UCSD-AML1 (cell line): ENCODE data around the gene RETREG1.
"Not testable (repeated sequence)": the region's sequence is repeated elsewhere in the genome, so short reads cannot be mapped to it uniquely, and the experiment has no call there.

Experiments used
- DNase-seq: peaks from one replicate; lab custom pipeline; 2025; ENCODE audit not compliant: unreplicated experiment; lab: John Stamatoyannopoulos, UW

Gene RETREG1

DNA sequence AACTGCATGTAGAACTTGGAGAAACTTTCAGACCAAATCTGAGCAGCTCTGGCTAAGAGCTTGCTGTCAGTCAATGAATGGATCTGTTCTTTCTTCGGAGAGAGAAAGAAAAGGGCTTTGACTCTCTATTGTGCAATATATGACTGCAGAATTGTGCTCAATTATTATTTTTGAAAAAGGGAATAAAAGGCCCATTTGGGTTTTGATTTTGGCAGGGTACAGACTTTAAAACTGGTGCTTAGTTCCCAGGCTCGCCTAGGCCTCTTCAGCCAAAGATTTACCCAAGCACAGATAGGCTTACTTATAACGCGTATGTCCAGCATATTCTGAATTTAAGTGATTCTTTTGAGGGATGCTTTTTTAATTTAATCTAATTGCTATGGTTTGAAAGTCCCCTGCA lies 59.3 kb downstream of the RETREG1 start:
- DNase-seq, result no peak

DNA sequence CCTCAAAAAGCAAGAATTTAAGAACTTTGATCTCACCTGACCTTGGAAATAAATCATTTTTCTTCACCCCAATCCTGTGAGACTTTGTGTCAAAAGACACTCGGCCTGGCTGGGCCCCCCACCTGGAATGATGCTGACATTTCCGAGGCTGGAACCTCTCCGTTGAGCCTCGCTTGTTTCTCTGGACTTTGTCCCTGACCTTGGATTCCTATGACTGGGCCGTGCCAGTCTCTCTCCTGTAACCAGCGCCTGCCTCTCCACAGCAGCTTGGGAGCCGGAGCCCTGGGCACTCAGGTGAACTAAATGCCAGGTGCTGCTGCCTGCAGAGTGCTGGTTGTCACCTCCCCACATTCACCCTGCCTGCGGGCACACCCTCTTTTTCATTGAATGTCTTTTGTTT lies 62.7 kb downstream of the RETREG1 start:
- no peak for DNase-seq

DNA sequence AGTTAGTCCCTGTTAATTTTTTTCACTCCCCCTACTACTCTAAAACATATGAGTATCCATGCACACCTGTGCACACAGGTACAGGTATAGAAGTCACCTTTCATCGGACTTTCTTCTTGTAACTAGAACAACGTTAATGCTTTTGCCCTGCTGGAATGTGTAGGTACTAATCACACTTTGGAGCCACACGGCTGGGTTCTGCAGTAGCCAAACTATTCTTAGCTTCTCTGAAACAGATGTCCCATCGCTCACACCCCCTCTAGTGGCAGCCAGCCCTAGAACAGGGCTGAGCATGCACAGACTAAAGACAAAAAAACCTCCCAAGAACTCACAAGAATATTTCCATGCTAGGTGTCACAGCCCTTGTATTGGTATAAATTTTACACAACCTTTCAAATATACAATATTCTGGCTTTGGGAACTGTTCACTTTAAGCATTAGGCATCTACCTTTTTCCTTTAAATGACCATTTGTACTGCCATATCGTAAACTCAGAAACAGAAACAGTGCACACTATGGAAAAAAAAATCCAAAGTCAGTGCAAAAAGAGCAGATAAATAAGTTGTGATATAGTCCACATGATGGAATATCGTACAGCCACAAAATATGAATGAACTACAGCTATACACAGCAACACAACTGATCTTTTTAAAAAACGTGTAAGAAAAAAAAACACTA lies 64.0 kb downstream of the RETREG1 start:
- DNase-seq, result peak; percentile 38

DNA sequence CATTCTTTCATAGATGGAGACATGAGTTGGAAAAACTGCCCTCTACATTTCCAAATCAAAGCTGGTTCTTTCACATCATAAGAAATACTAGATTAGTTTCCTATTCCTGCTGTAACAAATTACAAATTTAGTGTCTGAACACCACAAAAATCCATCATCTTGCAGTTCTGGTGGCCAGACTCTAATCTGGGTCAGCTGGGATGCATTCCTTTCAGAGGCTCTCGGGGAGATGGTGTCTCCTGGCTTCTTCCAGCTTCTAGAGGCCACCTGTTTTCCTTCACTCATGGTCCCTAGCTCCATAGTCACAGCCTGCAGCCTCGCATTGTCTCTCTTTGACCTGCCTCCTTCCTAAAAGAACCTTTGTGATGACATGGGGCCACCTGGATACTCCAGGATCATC lies 65.2 kb downstream of the RETREG1 start:
- no peak for DNase-seq

DNA sequence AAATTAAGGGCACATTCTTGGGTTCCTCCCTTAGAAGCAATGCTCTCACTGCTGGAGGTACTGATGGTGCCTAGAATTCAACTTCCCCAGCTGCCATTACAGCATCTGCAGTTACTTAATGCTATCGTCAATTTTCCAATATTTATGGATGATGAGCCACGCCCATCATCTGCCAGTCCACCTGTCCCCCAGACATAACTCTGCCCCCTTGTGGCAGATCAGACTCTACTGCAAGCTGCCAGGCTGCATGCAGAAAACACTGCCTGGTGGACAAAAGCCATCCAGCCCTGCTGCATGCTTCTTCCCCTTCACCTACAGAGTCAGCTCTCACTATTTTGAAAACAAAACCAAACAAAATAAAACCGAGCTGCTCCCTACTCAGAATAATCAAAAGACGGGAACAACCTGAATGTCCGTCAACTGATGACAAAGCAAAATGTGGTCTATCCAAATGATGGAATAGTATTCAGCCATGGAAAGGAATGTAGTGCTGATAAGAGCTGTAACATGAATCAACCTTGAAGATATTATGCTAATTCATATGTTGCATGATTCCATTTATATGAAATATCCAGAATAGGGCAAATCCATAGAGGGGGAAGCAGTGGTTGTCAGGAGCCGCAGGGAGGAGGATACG lies 66.4 kb downstream of the RETREG1 start:
- DNase-seq, result peak; percentile 20

DNA sequence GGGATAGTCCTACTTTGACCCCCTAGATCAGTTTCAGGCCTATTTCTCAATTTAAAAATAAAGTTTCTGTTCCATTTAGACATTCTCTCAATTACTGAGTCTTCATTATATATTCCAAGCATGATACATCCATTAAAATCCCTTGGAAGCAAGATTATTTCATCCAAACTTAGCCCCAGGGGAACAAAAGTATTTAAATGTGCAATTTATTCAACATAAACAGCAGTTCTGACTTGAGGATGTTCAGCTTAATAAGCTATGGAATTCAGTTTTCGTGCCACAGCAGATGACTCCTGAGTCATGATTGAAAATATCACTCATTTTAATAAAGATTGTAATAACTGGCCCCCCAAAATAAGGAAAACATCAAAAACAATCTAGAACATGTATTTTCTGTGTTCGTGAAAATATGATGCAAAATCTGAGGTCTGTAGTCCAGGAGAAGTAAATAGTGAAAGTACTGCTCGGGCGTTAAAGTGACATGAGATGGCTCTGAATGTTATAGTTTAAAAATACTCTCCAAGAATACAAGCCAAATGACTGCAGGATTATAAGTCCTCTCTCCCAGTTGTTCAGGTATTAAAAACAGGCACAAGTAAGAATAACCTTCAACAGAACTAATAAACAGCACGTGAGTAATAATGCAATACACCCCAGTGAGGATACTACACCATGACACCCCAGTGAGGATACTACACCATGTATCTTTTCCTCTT lies 67.1 kb downstream of the RETREG1 start:
- no peak for DNase-seq

DNA sequence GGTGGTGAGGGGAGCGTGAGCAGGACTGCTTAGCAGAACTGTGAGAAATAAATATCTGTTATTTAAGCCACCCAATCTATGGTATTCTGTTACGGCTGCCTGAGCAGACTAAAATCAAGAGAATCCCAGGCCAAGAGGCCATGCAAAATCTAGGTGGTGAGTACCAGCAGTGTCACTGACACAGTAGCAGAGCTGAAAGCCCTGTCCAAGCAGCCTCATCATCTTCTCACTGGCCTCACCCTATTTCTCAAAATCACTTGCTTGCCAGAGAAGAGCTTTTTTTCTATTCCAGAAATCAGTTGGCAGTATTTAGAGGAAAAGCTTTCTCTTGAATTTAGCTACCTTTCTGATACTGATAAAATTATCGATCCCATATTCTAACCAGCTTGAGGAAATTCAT lies 68.0 kb downstream of the RETREG1 start:
- no peak for DNase-seq

DNA sequence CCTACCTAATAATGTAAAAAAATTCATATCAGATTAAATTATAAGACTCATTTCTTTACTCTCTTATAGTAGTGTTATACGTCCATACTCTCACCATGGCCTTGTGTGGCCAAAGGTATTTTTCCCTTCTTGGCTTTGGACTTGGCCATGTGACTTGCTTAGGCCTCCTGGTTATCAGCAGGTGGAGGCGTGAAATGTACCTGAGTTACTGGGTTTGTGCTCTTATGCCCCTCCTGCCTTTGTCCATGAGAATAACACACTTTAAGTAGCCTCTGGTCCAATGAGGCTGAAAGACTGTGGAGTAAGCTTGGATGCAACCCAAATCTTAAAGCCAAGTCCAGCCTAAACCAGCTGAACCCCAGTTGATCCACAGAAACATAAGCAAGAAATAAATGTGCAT lies 68.7 kb downstream of the RETREG1 start:
- DNase-seq, result no peak

DNA sequence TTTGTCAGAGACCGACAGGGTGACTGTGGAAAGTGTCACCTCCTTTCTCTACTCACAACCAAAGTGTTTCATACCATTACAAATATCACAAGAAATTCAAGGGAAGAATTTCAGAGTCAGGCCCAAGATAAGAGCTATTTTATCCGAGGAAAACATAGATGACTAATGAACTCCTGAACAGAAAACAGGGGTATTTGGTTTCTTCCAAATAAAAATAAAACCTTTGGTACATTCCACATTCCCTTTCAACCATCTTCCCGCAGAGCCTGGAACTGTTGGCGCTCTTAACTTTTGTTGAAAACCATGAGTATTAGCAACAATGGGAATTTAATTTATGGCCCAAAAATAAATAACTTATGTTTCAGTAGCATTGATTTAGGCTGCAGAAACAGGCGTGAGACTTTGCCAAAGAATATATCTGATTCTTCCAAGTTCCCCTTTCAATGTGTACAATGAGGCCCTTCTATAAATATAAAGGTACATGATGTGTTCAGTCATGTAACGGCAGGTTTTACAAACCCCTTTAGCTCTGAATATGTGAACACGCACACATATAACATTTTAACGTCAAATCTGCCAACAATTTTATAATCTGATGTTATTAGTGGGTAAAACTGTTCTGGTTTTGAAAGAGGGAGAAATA lies 69.5 kb downstream of the RETREG1 start:
- no peak for DNase-seq

DNA sequence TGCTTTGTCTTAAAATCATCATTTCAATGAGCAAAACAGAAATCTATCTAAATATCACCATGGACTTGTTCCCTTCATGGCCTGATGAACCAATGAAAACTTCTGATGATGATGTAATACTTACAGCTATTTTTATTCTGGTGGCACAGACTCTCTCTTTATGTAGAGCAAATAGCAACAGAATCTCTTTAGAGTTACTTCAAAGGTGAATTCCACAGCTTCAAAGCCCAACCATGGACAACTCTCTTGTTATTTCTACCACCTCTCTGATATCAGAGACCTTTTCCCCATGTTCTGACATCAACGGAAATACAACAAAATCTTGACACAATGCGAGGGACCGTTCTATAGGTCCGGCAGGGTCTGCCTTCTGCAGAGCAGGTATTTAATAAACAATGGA lies 70.1 kb downstream of the RETREG1 start:
- DNase-seq, result no peak

DNA sequence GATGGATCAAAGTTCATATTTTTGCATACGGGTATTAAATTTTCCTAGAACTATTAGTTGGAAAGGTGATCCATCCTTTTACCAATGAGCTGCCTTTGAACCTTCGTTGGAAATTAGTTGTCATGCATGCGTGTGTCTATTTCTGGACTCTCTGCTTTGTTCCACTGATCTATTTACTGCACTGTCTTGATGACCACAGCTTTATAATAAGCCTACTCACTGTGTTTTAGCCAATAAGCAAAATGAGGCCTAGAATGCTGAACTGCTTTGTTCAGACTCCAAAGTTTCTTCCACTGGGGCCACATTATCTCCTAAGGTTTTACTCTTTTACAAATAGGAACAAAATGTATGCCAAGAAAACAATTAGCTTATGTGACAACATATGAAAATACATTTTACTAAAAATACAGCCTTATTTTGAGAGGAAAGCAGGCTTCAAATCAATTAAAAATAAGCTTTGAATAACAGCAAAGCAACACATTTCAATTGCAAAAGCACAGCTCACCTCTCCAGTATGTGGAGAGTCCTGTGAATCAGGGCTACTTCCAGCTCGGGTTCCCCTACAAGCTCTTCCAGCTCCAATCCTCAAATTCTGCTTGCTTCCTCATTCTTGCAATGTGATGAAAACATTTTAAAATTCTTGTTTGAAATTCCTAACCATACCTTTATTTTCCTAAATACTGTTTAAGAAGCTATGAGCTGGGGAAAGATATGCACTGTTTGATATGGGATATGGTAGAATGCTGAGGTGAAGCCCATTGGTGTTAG lies 72.0 kb downstream of the RETREG1 start:
- no peak for DNase-seq

DNA sequence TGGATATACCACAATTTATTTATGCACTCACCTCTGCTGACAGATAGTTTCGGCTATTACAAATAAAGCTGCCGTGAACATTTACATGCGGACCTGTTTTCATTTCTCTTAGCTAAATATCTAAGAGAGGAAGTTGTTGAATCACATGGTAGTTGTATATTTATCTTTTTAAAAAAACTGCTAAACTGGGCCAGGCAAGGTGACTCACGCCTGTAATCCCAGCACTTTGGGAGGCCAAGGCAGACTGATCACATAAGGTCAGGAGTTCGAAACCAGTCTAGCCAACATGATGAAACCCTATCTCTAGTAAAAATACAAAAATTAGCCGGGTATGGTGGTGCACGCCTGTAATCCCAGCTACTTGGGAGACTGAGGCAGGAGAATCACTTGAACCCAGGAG lies 73.6 kb downstream of the RETREG1 start:
- DNase-seq, result not testable (repeated sequence)

DNA sequence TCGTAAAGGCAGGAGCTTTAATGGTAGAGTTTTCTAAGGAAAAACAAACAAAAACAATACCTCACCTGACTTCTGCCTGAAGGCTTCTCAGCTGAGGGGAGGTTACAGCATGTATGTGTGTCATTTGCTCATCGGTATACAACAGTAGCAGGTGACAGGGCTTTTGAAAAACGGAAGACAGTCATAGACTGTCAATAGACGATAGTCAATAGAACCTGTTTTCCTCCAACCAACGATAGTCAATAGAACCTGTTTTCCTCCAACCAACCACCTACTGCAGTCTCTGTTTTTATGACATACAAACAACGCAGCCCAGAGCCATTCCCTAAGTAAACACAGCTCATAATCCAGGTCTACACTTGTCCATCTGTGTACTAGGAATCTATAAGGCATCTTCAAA lies 74.6 kb downstream of the RETREG1 start:
- no peak for DNase-seq

DNA sequence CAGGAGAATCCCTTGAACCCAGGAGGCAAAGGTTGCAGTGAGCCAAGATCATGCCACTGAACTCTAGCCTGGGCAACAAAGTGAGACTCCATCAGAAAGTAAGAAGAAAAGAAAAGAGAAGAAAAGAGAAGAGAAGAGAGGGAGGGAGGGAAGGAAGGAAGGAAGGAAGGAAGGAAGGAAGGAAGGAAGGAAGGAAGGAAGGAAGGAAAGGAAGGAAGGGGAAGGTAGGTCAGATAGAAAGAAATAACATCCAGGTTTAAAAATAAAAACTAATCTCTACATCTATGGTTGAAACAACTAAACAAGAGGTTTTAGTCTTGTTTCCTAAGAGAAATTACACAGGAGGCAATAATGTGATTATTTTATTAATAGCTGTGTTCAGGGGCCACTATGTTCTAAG lies 75.2 kb downstream of the RETREG1 start:
- DNase-seq, result not testable (repeated sequence)

DNA sequence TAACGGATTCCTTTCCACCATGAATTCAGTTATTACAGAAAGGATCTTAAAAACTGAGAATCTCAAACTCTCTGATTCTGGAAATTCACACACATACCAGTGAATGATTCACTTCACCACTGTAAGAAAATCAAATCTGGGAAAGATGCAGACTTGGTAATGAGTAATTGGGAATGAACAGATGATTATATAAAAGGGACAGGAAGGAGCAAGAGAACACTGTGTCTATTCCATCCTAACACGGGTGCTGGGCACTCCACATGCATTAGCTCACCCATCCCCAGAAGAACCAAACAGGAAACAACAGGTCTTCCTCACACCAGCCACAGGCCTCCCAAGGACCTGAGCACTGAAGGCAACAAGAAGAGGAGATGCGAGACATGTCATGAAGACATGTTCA lies 76.4 kb downstream of the RETREG1 start:
- no peak for DNase-seq

DNA sequence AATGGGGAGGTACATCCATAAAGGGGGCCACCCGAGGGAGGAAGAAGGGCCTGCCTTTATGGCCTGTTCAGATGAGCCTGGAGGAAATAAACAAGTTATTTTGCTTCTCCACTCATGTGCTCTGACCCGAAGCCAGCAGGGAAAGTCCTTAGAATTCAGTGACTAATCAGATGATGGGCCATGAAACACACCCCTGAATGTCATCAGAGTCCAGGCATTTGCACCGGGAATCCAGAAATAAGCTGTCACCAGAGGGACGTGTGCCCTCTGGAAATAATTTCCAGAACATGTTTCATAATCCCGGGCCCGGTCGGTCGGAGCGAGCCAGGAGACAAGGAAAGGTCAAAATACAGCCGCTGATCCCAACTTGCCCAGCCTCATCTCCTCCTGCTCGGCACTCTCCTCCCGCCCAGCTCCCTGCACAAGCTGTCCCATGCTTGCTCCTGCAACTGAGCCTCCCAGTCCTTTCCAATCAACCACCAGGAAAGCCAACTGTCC lies 77.6 kb downstream of the RETREG1 start:
- no peak for DNase-seq

DNA sequence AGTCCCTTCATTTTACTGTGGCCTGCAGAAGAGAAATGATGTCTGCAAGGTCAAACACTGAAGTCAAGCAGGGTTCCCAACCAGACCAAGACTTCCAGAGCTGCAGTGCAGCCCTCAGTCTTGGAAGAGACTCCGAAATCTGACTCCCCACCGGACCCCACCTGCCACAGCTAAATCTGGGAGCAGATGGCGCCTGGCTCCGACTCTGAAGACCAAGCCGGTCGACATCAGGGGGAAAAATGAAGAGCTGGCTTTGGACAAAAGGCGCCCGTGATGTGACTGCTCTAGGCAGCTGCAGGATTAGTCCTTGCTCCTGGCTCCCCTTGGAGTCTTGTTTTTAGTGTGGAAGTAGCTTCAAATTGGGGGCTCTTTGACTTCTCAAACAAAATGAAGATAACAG lies 78.8 kb downstream of the RETREG1 start:
- DNase-seq, result no peak

DNA sequence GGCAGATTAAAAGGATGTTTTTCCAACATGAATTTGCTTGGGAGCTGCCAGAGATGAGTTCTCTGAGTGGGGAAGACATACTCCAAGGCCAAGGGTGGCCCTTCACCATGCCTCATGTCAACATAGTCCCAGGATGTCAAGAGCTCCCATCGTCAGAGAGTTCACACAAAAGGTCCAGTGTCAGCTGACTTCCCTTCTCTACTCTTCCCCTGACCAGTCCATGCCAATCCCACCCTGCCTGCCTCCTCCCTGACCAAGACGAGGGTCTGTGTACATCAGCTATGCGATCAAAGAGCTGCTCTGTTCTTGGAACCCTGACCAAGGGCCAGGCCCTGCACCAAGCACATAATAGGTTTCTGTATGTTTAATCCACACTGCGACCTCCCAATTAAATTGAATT lies 80.0 kb downstream of the RETREG1 start:
- no peak for DNase-seq

DNA sequence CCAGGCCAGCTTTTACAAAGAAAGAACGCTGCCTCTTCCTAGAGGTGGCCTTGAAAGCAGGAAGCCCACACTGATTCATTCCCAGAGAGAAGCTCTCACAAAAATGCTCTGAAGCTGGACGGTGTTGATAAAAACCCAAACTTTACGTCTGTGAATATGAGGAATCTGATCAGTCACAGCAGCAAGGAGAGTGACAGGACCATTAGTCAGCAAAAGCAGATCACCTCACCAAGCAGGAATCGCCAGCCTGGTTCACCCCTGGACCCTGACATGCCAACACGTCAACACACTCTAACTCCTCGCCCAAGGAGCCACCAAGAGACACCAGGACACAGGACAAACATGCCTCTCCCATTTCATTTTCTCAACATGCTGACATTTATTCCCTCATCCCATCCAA lies 80.6 kb downstream of the RETREG1 start:
- DNase-seq, result no peak

DNA sequence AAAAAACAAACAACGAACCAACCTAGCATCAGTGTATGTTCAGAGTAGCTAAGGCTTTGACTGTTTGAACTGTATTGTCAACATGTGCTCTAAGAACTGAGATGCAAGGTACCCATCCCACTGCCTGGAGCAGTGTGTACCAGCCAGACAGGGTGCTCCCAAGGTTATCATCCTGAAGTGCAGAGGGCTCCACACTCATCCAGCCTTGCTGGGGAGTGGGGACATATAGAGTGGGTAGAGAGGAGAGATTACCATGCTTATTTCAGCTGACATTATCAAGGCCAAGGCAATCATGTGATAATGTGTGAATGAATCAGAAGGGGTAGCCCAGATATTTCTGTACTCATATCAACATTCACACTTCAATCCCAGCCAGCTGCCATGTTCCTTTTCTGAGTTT lies 82.5 kb downstream of the RETREG1 start:
- no peak for DNase-seq

DNA sequence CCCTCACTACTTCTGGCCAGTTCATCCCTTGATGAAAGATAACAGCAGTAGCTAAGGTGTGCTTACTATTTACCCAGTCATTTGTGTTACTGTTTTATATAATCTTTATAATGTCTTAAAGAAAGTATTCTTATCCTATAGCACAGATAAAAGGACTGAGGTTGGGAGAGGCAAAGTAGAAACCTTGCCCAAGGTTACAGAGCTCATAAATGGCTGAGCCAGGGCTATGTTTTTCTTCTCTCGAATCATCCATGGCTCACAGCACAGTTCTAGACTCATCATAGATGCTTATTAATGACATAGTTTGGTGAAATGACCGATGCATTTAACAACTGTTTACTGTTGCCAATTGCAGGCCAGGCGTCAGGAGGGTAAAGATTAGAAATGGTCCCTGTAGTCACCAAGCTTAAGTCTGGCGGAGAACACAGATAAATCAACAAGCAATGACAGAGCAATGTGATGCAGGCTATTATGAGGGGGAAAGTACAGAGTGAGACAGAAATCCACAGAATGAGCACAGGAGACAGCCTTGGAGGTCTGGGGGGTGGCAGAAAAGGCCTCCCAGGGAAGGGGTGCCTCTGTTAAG lies 85.6 kb downstream of the RETREG1 start:
- no peak for DNase-seq
